CD4-positive, alpha-beta T cell (primary cell): ENCODE measurements around the gene FOXO1. TPM values are rescaled to one million over a fixed set of nuclear protein-coding genes. Genes with fewer than 3 reads are reported as not detected.

ENCODE experiments used
- ATAC-seq: fragments of 200-7000 bp; cut with Tn5 transposase; one replicate; pipeline ENCODE4 v1.10.0; 2022; ENCODE audit warnings: mild to moderate bottlenecking; ENCODE audit not compliant: poor library complexity
- CTCF ChIA-PET: fragments of 350-600 bp; sonication (Branson Sonifier 250); formaldehyde crosslinking; loops from one replicate; lab custom pipeline; 2021; ENCODE audit warnings: antibody characterized with exemption, inconsistent platforms; lab: Charles Lee
- POLR2A ChIA-PET: fragments of 350-600 bp; sonication (Branson Sonifier 250); formaldehyde crosslinking; loops from one replicate; lab custom pipeline; 2021; ENCODE audit warnings: antibody characterized with exemption, inconsistent platforms; lab: Charles Lee
- DNase-seq, 14 experiments: peaks; one replicate each; pipeline ENCODE4 v3.0.0-alpha.2; 2013 to 2020; ENCODE audit warnings: mixed read lengths in 2 of 14
- H3K27ac ChIP-seq, 2 donors: one replicate each; pipeline versions ENCODE4 v1.5.1 to v1.7.0; 2013; ENCODE audit warnings: low read length in 2 of 2, low read depth in 1 of 2, mild to moderate bottlenecking in 1 of 2
- H3K27me3 ChIP-seq, 2 experiments: 1 replicate in 1 of 2; 2 replicates in 1 of 2; pipeline versions ENCODE4 v1.6.1 to v1.7.0; 2013; ENCODE audit warnings: low read length in 2 of 2, control low read depth in 1 of 2, mild to moderate bottlenecking in 1 of 2, moderate library complexity in 1 of 2; ENCODE audit not compliant: insufficient read depth in 2 of 2, control insufficient read depth in 1 of 2
- H3K36me3 ChIP-seq: one replicate; pipeline ENCODE4 v1.6.1; 2013; ENCODE audit warnings: low read length, control low read depth; ENCODE audit not compliant: insufficient read depth
- H3K4me1 ChIP-seq: one replicate; pipeline ENCODE4 v1.6.1; 2013; ENCODE audit warnings: low read length, control low read depth; ENCODE audit not compliant: insufficient read depth
- H3K4me3 ChIP-seq: one replicate; pipeline ENCODE4 v1.5.1; 2013; ENCODE audit warnings: mild to moderate bottlenecking, low read length, moderate library complexity
- H3K9me3 ChIP-seq, 2 experiments: 1 replicate in 1 of 2; 2 replicates in 1 of 2; pipeline versions ENCODE4 v1.6.1 to v1.7.0; 2013; ENCODE audit warnings: low read length in 2 of 2, mild to moderate bottlenecking in 2 of 2, control low read depth in 1 of 2, moderate library complexity in 1 of 2; ENCODE audit not compliant: control insufficient read depth in 1 of 2, insufficient read depth in 1 of 2
- H3K27ac Mint-ChIP-seq: one replicate; pipeline ENCODE4 v1.8.0; 2020; ENCODE audit warnings: mixed read lengths
- H3K27me3 Mint-ChIP-seq: one replicate; pipeline ENCODE4 v1.8.0; 2021; ENCODE audit warnings: mixed read lengths
- H3K36me3 Mint-ChIP-seq: one replicate; pipeline ENCODE4 v1.8.0; 2021; ENCODE audit warnings: low read depth, mixed read lengths
- H3K4me1 Mint-ChIP-seq: one replicate; pipeline ENCODE4 v1.8.0; 2021; ENCODE audit warnings: low read depth, mixed read lengths
- H3K4me3 Mint-ChIP-seq: one replicate; pipeline ENCODE4 v1.8.0; 2020; ENCODE audit warnings: mild to moderate bottlenecking, mixed read lengths
- H3K9me3 Mint-ChIP-seq: one replicate; pipeline ENCODE4 v1.8.0; 2020; ENCODE audit warnings: mixed read lengths
- CTCF ChIP-seq: fragments of 200-600 bp; IDR thresholded peaks from one replicate; pipeline ENCODE4 v1.8.0; 2022; ENCODE audit warnings: antibody characterized with exemption, mild to moderate bottlenecking
- intact Hi-C, 2 experiments: fragments of 100-400 bp; cut with DNase I in 1 of 2; cut with micrococcal nuclease in 1 of 2; formaldehyde crosslinking; loops; one replicate each; pipeline versions ENCODE4 v1.15.1 to v1.9.0; 2023 to 2025; cut with DNase I, micrococcal nuclease
- total RNA-seq, 174 experiments: library from RNA in 2 of 174; stranded (reverse) in 2 of 174; gene quantifications; one replicate each; pipeline ENCODE4 v1.2.3 and lab custom pipeline; 2021 to 2026

The FOXO1 gene
- total RNA-seq, 2 experiments from 2014 or later: 93.1 to 101 TPM

GRCh38 chr13:40579535-40579934, 86.9 kb downstream of the FOXO1 start:
- Mint-ChIP-seq H3K27me3 (no peaks in the 10 kb centered on the region), H3K9me3 (peaks cover 12% of the 10 kb centered on the region), H3K4me3 (no peak overlapping the region), H3K27ac (peak overlapping the region; percentile 73), H3K4me1 (peaks cover 95% of the 10 kb centered on the region), H3K36me3 (peaks cover 32% of the 10 kb centered on the region)
- no peak overlapping the region for H3K27ac ChIP-seq
- H3K36me3 ChIP-seq: no peaks in the 10 kb centered on the region
- H3K4me1 ChIP-seq: peaks cover 51% of the 10 kb centered on the region
- H3K9me3 ChIP-seq: no peaks in the 10 kb centered on the region
- intact Hi-C loops: loop anchor here (5.0 kb wide), 2 partner anchors 33 to 53 kb away; no protein-coding TSS in a partner anchor
- H3K4me3 ChIP-seq: no peak overlapping the region
- ChIA-PET POLR2A (interaction anchor here (1.0 to 1.3 kb wide), 2 partner anchors 10 to 15 kb away, joined by 3 to 4 read pairs; no protein-coding TSS in a partner anchor), CTCF (no interaction called here)
- ATAC-seq (no peak), DNase-seq (no peak)
- TF ChIP-seq CTCF: no peak
- H3K27me3 ChIP-seq: no peaks in the 10 kb centered on the region

GRCh38 chr13:40578055-40578454, 88.4 kb downstream of the FOXO1 start:
- H3K27ac ChIP-seq: no peak overlapping the region
- H3K36me3 Mint-ChIP-seq: peaks cover 22% of the 10 kb centered on the region
- ATAC-seq (no peak), DNase-seq (no peak)
- peaks cover 3% of the 10 kb centered on the region for H3K9me3 Mint-ChIP-seq
- no peaks in the 10 kb centered on the region for H3K9me3 ChIP-seq
- H3K4me1 ChIP-seq: peaks cover 57% of the 10 kb centered on the region
- no peaks in the 10 kb centered on the region for H3K27me3 Mint-ChIP-seq
- H3K27me3 ChIP-seq: no peaks in the 10 kb centered on the region
- intact Hi-C loops: loop anchor here (5.0 kb wide), 2 partner anchors 34 to 54 kb away; no protein-coding TSS in a partner anchor
- peak overlapping the region; percentile 73 for H3K27ac Mint-ChIP-seq
- ChIA-PET CTCF (no interaction called here), POLR2A (interaction anchor here (0.9 to 1.3 kb wide), 2 partner anchors 14 to 69 kb away, joined by 4 read pairs; no protein-coding TSS in a partner anchor)
- H3K36me3 ChIP-seq: no peaks in the 10 kb centered on the region
- H3K4me3 Mint-ChIP-seq: peak overlapping the region; percentile 35
- no peak overlapping the region for H3K4me3 ChIP-seq
- peaks cover 100% of the 10 kb centered on the region for H3K4me1 Mint-ChIP-seq
- TF ChIP-seq CTCF: no peak

- peak in 4 of 14 experiments; percentile 9 to 40 (median 35) for DNase-seq
Observed at GRCh38 chr13:40576369-40576768, 90.1 kb downstream of the FOXO1 start.

More at GRCh38 chr13:40576369-40576768, 90.1 kb downstream of the FOXO1 start:
- Mint-ChIP-seq H3K36me3 (peaks cover 16% of the 10 kb centered on the region), H3K27me3 (no peaks in the 10 kb centered on the region), H3K27ac (peak overlapping the region; percentile 73), H3K4me3 (peak overlapping the region; percentile 40), H3K9me3 (no peaks in the 10 kb centered on the region), H3K4me1 (peaks cover 100% of the 10 kb centered on the region)
- peak; percentile 69 for ATAC-seq
- Histone ChIP-seq H3K27ac (no peak overlapping the region), H3K9me3 (no peaks in the 10 kb centered on the region), H3K27me3 (no peaks in the 10 kb centered on the region), H3K4me3 (no peak overlapping the region), H3K4me1 (peaks cover 65% of the 10 kb centered on the region), H3K36me3 (no peaks in the 10 kb centered on the region)
- TF ChIP-seq CTCF: no peak
- intact Hi-C loops: loop anchor here (5.0 kb wide), 2 partner anchors 36 to 56 kb away; no protein-coding TSS in a partner anchor
- ChIA-PET POLR2A (interaction anchor here (0.7 to 1.2 kb wide), 3 partner anchors 12 to 200 kb away, joined by 3 to 4 read pairs (median 3); no protein-coding TSS in a partner anchor), CTCF (interaction anchor here (0.7 kb wide), 1 partner anchor 633 kb away, joined by 3 read pairs; no protein-coding TSS in a partner anchor)
